GM12875 (cell line): Measurements from ENCODE around the gene TMIGD2.

Source experiments
- H3K4me3 ChIP-seq: one replicate; pipeline ENCODE4 v1.5.1; 2011; ENCODE audit warnings: low read depth, low read length, control low read depth
- TF ChIP-seq, protein P1 (sequence below): IDR thresholded peaks from 2 replicates; pipeline ENCODE4 v1.5.1; 2011; ENCODE audit warnings: low read depth, mild to moderate bottlenecking, control low read depth, inconsistent platforms, low read length, moderate library complexity, borderline replicate concordance; ENCODE audit not compliant: insufficient read depth

Gene TMIGD2

DNA sequence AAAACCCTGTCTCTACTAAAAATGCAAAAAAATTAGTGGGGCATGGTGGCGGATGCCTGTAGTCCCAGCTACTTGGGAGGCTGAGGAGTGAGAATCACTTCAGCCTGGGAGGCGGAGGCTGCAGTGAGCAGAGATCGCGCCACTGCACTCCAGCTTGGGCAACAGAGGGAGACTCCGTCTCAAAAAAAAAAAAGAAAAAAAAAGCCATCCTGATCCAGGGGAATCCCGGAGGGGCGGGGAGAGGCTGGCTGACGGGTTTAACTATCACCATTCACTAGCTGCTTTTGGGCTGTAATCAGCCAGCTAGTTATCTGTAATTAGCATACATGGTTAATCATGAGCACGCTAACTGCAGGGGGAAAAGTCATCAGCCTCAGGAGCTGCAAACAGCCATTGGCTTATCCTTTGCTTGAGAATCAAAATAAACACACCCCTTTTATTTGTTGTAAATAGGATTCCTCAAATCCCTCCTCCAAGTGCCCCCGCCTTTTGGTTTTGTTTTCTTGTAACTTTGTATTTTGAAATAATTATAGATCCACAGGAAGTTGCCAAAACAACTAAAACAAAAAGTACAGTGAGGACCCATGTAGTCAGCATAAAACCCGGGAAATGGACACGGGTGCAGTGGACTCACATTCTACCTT is 11.8 kb upstream of the TMIGD2 start:
- TF ChIP-seq, protein P1, sequence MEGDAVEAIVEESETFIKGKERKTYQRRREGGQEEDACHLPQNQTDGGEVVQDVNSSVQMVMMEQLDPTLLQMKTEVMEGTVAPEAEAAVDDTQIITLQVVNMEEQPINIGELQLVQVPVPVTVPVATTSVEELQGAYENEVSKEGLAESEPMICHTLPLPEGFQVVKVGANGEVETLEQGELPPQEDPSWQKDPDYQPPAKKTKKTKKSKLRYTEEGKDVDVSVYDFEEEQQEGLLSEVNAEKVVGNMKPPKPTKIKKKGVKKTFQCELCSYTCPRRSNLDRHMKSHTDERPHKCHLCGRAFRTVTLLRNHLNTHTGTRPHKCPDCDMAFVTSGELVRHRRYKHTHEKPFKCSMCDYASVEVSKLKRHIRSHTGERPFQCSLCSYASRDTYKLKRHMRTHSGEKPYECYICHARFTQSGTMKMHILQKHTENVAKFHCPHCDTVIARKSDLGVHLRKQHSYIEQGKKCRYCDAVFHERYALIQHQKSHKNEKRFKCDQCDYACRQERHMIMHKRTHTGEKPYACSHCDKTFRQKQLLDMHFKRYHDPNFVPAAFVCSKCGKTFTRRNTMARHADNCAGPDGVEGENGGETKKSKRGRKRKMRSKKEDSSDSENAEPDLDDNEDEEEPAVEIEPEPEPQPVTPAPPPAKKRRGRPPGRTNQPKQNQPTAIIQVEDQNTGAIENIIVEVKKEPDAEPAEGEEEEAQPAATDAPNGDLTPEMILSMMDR, result no peak
- no peak overlapping the region for H3K4me3 ChIP-seq

DNA sequence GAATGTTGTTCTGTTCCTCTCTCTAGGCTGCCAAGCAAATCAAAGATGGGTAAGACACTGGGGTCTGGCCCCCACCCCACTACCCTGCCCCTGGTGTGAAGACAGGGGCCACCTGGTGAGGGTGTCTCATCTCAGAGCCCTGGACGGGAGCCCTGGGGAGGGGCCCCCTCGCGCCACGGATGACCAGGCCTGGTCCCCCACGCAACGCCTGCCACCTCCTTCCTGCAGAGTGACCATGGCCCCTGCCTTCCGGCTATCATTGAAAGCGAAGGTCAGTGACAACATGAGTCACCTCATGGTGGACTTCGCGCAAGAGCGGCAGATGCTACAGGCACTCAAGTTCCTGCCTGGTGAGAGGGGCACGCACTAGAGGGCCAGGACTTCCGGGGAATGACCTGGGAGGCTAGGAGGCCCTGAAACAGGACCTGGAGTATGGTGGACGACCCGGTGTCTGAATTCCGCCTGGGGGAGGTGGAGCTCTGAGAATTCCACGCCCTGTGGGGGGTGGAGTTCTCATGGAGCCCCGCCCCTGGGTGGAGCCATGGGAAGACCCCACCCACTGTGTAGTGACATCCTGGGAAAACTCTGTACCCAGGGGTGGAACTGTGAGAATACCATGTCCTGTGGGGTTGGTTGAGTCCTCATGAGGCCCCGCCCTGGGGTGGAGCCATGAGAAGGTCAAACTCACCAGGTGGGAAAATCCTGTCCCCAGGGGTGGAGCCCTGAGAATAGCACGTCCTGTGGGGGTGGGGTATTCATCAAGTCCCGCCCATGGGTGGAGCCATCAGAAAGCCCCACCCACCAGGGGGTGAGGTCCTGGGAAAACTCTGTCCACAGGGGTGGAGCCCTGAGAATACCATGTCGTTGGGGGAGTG is 8.3 kb upstream of the TMIGD2 start:
- no peak overlapping the region for H3K4me3 ChIP-seq
- TF ChIP-seq, protein P1, result no peak

DNA sequence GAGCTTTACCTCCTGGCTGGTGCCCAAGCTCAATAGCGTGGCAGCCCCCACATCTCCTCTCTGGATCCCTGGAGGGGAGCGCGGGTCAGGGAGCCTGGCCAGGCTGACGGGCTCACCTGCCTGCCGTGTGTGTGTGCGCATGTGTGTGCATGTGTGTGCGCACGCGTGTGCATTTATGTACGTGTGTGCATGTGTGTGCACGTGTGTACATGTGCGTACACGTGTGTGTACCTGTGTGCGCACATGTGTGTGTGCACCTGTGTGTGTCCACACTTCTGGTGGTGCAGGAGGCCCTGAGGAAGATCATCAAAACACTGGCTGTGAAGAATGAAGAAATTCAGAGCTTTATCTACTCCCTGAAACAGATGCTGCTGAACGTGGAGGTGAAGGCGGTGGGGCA is 3.5 kb upstream of the TMIGD2 start:
- H3K4me3 ChIP-seq, result no peak overlapping the region
- TF ChIP-seq, protein P1, result no peak

DNA sequence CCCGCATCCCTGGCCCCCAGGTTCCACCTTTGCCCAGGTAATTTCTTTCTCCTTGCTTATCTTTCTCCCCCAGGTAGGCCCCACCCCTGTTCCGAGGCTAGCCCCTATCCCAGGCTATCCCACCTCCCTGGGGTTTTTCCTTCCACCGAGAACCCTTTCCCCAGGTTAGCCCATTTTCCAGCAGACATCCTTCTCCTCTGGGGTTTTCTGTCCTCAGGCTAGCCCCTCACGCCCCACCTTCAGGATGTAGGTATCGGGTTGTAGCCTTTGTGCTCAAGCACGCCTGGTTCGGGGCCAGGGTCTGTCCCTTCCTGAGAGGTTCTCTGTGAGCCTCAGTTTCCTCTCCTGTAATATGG is 3.0 kb upstream of the TMIGD2 start:
- H3K4me3 ChIP-seq, result no peak overlapping the region
- TF ChIP-seq, protein P1, result no peak

DNA sequence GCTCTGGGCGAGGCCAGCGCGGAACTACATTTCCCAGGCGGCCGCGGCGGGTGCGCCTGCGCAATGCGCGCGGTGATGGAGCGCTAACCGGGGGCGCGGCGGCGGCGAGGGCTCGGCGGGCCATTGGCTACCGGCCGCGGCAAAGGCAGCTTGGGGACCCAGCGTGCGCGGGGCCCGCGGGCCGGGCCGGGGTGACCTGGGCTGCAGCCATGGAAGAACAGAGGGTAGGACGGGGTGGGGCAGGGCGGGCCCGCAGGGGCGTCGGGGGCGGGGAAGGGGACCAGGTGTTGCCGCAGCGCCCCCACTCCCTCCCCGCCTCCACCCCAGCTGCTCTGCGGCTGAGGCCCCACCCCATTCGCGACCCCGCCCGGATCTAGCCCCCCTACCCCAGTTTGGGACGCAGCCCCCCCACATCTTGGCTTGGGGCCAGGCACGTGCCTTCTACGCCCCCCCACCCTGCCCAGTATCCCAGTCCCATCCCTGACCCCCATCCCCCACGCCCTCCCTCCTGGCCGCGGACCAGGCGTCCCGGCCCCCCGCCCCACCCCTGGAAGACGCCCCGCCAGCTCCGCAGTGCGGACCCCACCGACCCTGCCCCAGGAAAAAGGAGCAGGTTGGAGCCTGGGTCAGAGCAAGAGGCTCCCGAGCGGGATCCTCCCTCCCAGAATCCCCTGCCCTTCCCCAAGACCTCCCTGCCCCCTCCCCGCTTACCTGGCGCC is 2.5 kb upstream of the TMIGD2 start, which contains the start of gene FSD1:
Gene FSD1, plus strand, starts transcription at position 61 of the 719 bp plus-strand sequence. Its CDS starts 149 bp downstream, at position 210.
- TF ChIP-seq, protein P1, result no peak
- no peak within 1 kb of the TSS for H3K4me3 ChIP-seq

DNA sequence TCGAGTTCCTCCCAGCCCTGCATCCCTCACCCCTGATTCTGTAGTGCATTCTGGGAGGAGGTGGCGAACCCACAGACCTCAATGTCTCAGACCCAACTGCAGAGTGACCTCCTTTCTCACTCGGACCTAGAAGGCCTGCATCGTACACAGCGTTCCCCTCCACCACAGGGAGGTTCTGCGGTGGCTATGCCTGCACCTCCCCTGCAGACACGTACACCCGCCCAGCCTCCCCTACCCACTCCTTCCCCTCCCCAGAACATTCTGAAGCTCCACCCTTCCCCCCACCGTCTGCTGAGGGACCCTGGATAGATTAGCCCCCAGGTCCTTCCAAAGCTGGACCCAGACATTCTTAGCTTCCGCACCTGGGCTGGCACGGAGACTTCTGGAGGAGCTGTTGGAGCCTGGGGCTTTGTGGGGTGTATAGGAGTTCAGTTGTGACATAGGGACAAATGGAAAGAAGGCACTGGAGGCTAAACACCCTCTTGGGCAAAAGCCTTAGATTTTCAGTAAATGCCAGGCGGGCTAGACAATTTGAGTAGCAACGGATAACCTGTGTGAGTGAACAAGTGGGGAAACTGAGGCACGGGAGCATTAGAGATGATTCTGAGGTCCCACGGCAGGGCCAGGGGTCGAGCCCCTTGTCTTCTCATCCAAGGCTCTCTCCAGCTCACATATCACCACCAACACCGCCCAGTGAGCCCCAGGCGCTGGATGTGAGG is 1.8 kb upstream of the TMIGD2 start:
- TF ChIP-seq, protein P1, result no peak
- H3K4me3 ChIP-seq, result no peak overlapping the region
